Eye (tissue), 1 donor: ENCODE measurements around the gene PKD2L2.
"Not testable (repeated sequence)": the region's sequence is repeated elsewhere in the genome, so short reads cannot be mapped to it uniquely, and the experiment has no call there.

ENCODE experiments used
- DNase-seq: peaks from one replicate; pipeline ENCODE4 v3.0.0-alpha.2; 2015

PKD2L2 gene

GRCh38 chr5:137888863-137889759, at the start of gene PKD2L2:
Gene PKD2L2 (plus strand): TSS chr5:137889457. CDS start chr5:137889492, 35 bp downstream.
- DNase-seq: peak; percentile 93

GRCh38 chr5:137842296-137842695, 47.0 kb upstream of the PKD2L2 start:
- DNase-seq: no peak

DNA sequence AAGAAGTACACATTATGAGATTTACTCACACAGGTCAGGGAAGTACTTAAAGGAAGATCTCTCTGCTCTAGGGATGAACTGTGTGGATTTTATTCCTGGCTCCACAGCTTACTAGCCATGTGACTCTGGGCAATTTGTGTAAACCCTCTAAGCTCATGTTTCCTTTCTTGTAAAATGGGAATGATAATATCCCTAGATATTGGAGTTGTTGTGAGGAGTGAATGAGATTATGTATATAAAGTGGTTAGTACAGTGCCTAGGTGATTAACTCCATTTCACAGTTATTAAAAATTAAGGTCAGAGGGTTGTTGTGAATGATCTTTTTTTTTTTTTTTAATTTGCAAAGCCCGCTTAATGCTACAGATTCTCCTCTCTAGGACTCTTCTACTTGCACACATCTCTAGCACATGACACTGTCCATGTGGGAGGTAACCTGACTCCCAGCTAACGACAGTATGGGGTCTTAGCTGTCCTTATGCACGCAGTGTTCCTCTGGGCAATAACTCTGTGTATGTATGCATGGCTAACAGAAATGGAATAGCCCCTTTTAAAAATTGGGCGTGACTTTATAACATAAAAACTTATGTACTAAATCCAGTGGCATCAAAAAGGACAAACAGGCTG, 45.5 kb upstream of the PKD2L2 start:
- DNase-seq: no peak

DNA sequence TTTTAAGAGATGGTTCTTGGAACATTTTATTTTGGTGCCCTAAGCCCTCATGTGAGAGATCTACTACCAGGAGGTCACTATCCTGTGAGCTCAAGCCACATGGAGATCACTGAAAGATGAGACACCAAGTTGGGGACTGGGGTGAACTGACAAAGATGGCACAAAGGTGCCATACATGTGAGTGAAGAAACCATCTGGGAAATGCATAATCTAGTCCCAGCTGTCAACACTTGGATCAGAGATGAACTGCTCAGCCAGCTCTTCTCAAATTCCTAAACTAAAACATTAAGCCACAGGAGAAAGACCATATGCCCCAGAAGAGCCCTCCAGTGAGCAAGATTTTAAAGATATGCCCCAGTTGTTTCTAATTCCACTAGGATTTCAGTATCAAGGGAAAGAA, 43.8 kb upstream of the PKD2L2 start:
- no peak for DNase-seq

DNA sequence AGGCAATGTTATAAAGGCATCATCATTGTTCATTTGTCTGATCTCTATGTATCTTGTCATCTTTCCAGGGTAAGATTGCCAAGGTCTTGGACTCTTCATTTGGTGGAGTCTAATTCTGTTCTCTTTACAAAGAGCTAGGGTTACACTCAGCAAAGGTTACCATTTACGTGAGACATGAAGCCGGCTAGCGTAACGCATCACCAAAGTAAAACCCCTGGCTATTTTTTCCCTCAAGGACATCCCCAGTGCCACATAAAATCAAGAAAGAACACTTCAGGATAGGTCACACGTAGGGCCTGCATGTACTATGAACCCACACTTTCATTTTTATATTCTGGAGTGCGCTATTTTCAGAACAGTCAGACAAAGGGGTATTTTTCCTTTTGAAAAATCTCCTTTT, 41.6 kb upstream of the PKD2L2 start:
- DNase-seq: no peak

DNA sequence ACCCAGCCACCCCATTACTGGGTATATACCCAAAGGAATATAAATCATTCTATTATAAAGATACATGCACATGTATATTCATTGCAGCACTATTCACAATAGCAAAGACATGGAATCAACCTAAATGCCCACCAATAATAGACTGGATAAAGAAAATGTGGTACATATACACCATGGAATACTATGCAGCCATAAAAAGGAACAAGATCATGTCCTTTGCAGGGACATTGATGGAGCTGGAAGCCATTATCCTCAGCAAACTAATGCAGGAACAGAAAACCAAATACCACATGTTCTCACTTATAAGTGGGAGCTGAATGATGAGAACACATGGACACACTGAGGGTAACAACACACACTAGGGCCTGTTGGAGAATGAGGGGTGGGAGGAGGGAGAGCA, 36.1 kb upstream of the PKD2L2 start:
- not testable (repeated sequence) for DNase-seq

GRCh38 chr5:137856201-137856600, 33.1 kb upstream of the PKD2L2 start:
- DNase-seq: no peak

GRCh38 chr5:137856916-137857862, 32.1 kb upstream of the PKD2L2 start:
- no peak for DNase-seq

DNA sequence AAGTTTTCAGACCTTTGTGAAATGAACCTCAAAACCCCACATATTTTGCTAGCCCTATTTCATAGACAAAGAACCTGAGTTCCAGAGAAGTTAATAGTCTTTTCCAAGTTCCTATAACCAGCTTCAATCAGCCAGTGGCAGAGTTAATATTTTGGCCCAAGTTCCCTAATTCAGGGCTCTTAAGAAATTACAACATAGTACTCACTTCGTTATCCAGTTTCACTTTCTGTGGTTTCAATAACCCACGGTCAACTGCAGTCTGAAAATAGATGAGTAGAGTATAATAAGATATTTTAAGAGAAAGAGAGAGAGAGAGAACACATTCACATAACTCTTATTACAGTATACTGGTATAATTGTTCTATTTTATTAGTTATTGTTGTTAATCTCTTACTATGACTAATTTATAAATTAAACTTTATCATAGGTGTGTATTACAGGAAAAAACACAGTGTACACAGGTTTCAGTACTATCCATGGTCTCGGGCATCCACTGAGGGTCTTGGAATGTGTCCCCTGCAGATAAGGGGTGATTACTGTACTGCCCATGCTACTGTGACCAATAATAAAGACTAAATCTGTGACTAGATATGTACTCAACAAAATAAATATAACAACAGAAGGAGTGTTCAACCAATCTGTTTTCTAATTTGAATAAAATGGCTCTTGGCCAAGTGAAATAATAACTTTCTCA, 30.9 kb upstream of the PKD2L2 start:
- DNase-seq: no peak

GRCh38 chr5:137858954-137859353, 30.3 kb upstream of the PKD2L2 start:
- DNase-seq: no peak

DNA sequence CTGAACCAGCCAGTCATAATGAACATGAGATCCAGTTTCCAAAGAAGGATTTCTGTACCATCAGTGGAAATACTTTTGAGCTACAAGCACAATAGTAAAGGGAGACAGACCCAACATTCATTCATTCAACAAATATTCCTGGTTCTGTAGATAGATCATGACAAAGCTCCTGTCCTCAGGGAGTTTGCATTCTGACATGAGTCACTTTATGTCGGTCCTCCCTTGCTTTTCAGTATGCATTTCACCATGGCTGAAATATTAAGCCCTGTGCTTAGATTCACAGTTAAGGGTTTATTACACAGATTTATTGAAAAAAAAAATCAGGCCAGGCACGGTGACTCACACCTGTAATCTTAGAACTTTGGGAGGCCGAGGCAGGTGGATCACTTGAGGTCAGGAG, 27.0 kb upstream of the PKD2L2 start:
- DNase-seq: no peak

GRCh38 chr5:137863653-137864052, 25.6 kb upstream of the PKD2L2 start:
- not testable (repeated sequence) for DNase-seq

- no peak for DNase-seq
Observed at GRCh38 chr5:137866541-137867388, 22.5 kb upstream of the PKD2L2 start.

DNA sequence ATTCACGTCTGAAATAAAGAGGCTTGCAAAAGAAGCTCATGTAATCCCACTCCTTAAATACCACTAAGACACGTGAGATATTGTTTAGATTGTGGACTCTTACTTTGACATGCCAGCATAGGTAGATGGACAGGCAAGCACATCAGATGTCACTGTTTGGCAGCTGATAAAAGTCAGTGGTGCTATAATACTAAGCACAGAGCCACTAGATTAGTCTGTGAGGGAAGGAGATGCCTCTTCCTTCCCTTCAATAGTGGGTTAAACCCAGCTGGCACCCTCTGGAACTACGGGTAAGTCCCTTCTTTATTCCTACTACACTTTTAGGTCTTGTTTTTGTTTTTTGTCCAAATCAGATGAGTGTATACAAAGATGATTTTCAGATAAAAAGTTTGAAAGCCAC, 21.6 kb upstream of the PKD2L2 start, which contains the start of gene MYOT:
Gene MYOT (plus strand): TSS at position 197 of the 400 bp plus-strand sequence. CDS start 2,792 bp downstream, outside the sequence.
- DNase-seq: no peak

GRCh38 chr5:137870647-137871339, 18.5 kb upstream of the PKD2L2 start:
- no peak for DNase-seq

GRCh38 chr5:137871571-137871970, 17.7 kb upstream of the PKD2L2 start:
- DNase-seq: no peak

GRCh38 chr5:137872466-137872865, 16.8 kb upstream of the PKD2L2 start:
- DNase-seq: no peak

DNA sequence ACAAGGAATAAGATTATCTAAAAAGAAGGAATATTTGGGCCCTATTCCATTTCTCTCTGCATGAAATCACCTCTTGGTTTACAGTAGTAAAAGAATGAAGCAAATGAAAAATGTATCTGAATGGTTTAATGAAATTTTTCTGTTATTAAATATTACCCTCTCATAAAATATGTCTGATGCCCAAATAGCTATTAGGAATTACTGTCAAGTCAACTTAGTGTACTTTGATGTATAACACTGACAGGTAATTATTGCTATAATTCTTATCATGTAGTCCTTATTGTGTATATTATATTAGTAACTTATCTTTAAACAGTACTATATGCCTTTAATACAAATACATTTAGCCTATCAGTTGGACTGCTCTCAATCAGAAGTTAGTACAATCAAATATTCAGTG, 13.2 kb upstream of the PKD2L2 start:
- DNase-seq: no peak

- DNase-seq: no peak
Observed at GRCh38 chr5:137880313-137880712, 8.9 kb upstream of the PKD2L2 start.

- DNase-seq: no peak
Observed at GRCh38 chr5:137887831-137888230, 1.4 kb upstream of the PKD2L2 start.

GRCh38 chr5:137888466-137888862, 793 bp upstream of the PKD2L2 start:
- no peak for DNase-seq
